ENCODE results near the gene HOXA7. TPM values are rescaled to one million over a fixed set of nuclear protein-coding genes. Genes with fewer than 3 reads are reported as not detected.
A peak's percentile ranks its signal among the peaks of the same experiment; 100 is the strongest.

HOXA7 gene
- total RNA-seq, 1 donor from 2014 or later: 1.4 TPM

DNA sequence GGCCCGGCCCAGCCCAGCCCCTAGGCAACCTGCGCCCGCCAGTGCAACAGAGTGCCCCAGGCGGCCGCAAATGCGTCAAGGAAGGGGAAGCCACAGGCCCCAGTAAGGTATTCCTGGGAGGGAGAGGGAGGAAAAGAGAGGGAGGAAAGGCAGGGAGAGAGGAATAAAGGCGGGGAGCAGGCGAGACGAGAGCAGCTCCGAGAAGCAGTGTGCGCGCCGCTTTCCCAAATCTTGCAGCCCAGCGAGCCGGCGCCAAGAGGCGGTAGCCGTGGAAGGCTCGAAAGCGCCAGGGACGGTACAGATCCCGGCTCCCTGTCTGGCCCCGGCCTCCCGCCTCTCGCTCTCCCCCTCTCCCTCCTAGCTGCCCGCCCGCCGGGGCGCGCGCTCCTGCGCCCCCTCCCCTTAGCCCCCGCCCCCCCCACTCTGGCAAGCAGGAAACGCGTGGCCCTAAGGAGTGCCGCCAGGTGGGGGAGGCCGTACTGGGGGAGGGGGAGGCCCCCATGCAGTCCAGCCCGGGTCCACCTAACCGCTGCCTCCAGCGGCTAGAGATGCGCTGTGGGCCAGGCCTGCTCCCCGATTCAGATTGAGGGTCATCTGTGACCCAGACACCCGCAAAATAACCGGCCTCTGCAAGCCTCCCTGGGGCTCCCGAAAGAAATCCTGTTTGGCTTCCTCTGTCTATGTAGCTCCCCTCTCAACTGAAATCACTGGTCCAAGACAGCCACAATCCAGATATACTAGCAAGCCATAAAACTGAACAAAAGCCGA lies 13.4 kb upstream of the HOXA7 start:
- Mint-ChIP-seq H3K9me3 (ENCODE audit: low read depth) (no peaks in the 10 kb centered on the region), H3K36me3 (ENCODE audit: insufficient read depth) (no peaks in the 10 kb centered on the region), H3K4me1 (ENCODE audit: low read depth) (peaks cover 4% of the 10 kb centered on the region), H3K27ac (peak overlapping the region; percentile 49), H3K27me3 (peaks cover 78% of the 10 kb centered on the region), H3K4me3 (ENCODE audit: low read depth) (no peak overlapping the region)
- no peak for DNase-seq (ENCODE audit: low spot score, unreplicated experiment)
- TF ChIP-seq CTCF (IDR thresholded peaks at IDR 0.05; ENCODE audit: unreplicated experiment): no peak

DNA sequence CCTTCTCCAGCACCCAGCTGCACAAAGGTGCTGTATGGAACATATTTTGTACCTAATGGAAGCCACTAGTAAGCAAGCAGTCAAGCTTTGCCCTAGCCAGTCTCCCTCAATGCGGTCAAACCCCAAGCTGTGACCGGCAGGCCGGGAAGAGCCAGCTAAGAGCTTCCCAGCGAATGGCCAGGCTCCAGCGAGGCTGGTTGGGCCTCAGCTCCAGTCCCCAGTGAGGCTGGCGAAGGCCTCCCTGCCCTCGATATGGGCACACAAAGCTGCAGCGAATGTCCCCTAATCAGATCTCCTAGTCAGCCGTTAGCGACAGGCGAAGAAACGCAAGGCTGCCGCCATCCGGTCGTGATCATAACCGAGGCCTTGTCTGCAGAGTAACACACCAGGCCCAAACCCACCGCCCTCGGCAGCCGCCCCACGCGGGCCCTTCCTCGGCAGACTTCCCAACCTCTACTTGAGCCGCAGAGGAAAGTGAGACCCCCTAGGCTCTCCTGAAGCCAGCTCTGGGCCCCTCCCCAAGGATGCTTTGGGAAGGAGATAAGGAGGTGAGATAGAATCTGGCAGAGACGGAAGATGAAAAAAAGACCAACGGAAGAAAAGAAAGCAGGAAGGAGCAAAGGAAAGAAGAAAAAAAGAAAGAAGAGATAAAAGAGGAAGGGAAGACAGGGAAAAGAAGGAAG lies 11.9 kb upstream of the HOXA7 start:
- Mint-ChIP-seq H3K27ac (no peak overlapping the region), H3K9me3 (ENCODE audit: low read depth) (no peaks in the 10 kb centered on the region), H3K4me1 (ENCODE audit: low read depth) (peaks cover 4% of the 10 kb centered on the region), H3K27me3 (peaks cover 86% of the 10 kb centered on the region), H3K4me3 (ENCODE audit: low read depth) (no peak overlapping the region), H3K36me3 (ENCODE audit: insufficient read depth) (no peaks in the 10 kb centered on the region)
- TF ChIP-seq CTCF (IDR thresholded peaks at IDR 0.05; ENCODE audit: unreplicated experiment): no peak
- DNase-seq (ENCODE audit: low spot score, unreplicated experiment): no peak

GRCh38 chr7:27167916-27168264 lies 11.4 kb upstream of the HOXA7 start:
- Mint-ChIP-seq H3K27me3 (peaks cover 89% of the 10 kb centered on the region), H3K9me3 (ENCODE audit: low read depth) (no peaks in the 10 kb centered on the region), H3K36me3 (ENCODE audit: insufficient read depth) (no peaks in the 10 kb centered on the region), H3K4me1 (ENCODE audit: low read depth) (peaks cover 4% of the 10 kb centered on the region), H3K27ac (no peak overlapping the region), H3K4me3 (ENCODE audit: low read depth) (no peak overlapping the region)
- no peak for DNase-seq (ENCODE audit: low spot score, unreplicated experiment)
- no peak for TF ChIP-seq CTCF (IDR thresholded peaks at IDR 0.05; ENCODE audit: unreplicated experiment)

DNA sequence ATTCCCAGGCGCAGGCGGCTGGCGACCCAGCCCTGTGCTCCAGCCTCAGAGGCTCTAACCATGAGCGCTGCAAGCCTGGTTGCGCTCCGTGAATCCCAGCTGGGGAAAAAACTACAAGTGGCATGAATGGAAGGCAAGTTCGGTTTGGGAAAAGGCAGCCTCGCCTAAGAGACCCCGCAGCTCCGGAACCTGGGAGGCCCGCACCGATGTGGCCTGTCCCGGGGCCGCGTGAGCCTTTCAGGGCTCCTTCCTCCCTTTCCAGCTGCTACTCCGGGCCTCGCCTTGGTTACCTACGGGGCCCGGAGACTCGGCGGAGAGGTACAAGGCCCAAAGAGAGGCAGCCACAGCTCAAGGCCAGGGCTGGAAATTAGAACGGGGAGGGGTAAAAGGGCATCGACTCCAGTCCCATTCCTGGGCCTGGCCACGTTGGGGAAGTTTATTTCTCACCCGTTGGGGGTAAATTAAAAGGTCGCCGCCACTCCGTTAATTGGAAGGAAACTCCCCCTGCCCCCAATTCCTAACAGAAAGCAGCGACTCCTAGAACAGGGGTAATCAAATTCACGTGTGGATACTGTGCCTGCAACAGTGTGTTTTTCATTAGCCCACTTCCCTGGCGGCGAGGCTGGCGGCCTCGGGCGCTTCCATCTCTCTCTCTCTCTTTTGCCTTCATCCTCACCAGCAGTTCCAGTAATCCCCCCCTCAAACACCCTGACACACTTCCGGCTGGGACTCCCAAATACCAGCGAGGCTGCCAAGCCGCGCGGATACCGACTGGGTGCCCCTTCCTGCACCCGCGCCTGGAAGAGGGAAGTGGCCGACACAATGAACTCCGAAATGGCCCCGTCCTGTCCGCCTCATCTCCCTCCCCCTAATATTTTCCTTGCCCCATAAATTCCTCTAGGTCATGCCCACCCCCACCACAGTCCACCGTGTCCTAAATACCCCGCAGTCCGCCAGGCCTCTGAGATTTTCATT lies 10.3 kb upstream of the HOXA7 start:
- no peak overlapping the region for H3K27ac Mint-ChIP-seq
- no peak overlapping the region for H3K4me3 Mint-ChIP-seq (ENCODE audit: low read depth)
- no peaks in the 10 kb centered on the region for H3K36me3 Mint-ChIP-seq (ENCODE audit: insufficient read depth)

More for the DNA sequence above, 10.3 kb upstream of the HOXA7 start:
- TF ChIP-seq CTCF (IDR thresholded peaks at IDR 0.05; ENCODE audit: unreplicated experiment): no peak
- DNase-seq (ENCODE audit: low spot score, unreplicated experiment): no peak
- peaks cover 91% of the 10 kb centered on the region for H3K27me3 Mint-ChIP-seq
- H3K4me1 Mint-ChIP-seq (ENCODE audit: low read depth): peaks cover 2% of the 10 kb centered on the region
- no peaks in the 10 kb centered on the region for H3K9me3 Mint-ChIP-seq (ENCODE audit: low read depth)

Data from progenitor cell of endocrine pancreas (in vitro differentiated cells).